ENCODE results near the gene COL20A1.

- TF ChIP-seq, protein P1, sequence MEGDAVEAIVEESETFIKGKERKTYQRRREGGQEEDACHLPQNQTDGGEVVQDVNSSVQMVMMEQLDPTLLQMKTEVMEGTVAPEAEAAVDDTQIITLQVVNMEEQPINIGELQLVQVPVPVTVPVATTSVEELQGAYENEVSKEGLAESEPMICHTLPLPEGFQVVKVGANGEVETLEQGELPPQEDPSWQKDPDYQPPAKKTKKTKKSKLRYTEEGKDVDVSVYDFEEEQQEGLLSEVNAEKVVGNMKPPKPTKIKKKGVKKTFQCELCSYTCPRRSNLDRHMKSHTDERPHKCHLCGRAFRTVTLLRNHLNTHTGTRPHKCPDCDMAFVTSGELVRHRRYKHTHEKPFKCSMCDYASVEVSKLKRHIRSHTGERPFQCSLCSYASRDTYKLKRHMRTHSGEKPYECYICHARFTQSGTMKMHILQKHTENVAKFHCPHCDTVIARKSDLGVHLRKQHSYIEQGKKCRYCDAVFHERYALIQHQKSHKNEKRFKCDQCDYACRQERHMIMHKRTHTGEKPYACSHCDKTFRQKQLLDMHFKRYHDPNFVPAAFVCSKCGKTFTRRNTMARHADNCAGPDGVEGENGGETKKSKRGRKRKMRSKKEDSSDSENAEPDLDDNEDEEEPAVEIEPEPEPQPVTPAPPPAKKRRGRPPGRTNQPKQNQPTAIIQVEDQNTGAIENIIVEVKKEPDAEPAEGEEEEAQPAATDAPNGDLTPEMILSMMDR (conservative IDR thresholded peaks at IDR 0.05) = no peak
- no peak for TF ChIP-seq ZFX (IDR thresholded peaks at IDR 0.05)
These were observed 11.0 kb upstream of the COL20A1 start for GRCh38 chr20:63281742-63282665.
